ENCODE results near the gene NOC4L. TPM values are rescaled to one million over a fixed set of nuclear protein-coding genes. Genes with fewer than 3 reads are reported as not detected.

NOC4L gene
- total and polyA plus RNA-seq, 2 of the 4 experiments (the other 2 are of a cell fraction): 5.2 to 13.4 TPM

- in situ Hi-C loops (cut with MboI; ENCODE audit: low sequenced_read_pairs) (no loop called here), dilution Hi-C loops (cut with HindIII; ENCODE audit: low sequenced_read_pairs, unreplicated experiment) (no loop called here), intact Hi-C loops (cut with micrococcal nuclease) (no loop called here)
- Histone ChIP-seq H2AFZ (replicated peaks; ENCODE audit: low read length, poor library complexity) (peak overlapping the region; percentile 14), H2AK9ac (replicated peaks; ENCODE audit: low read depth, low read length, poor library complexity) (no peak overlapping the region), H4K20me1 (ENCODE audit: insufficient read depth, low read length) (no peaks in the 10 kb centered on the region; the same call in 1 of the 2 replicates), H2BK5ac (ENCODE audit: low read depth, low read length, poor library complexity, severe bottlenecking) (no peak overlapping the region), H3K9ac (ENCODE audit: low read depth, low read length) (no peak overlapping the region), H3K9me1 (ENCODE audit: insufficient read depth, low read length) (no peaks in the 10 kb centered on the region), H3K79me1 (ENCODE audit: low read depth in 1 of 2, low read length in 2 of 2) (no peaks in the 10 kb centered on the region), H3K23ac (ENCODE audit: low read depth, low read length) (no peak overlapping the region), H2AK5ac (ENCODE audit: low read depth, low read length) (no peak overlapping the region), H2BK120ac (ENCODE audit: low read depth, low read length) (no peak overlapping the region), H3K56ac (ENCODE audit: extremely low read depth, insufficient read depth, low read length) (no peak overlapping the region), H3K4me1 (ENCODE audit: control insufficient read depth, insufficient read depth, low read length) (no peaks in the 10 kb centered on the region), H3K4me2 (ENCODE audit: low read depth, low read length) (no peak overlapping the region), H3K18ac (ENCODE audit: low read depth, low read length) (no peak overlapping the region), H3K27ac (ENCODE audit: insufficient read depth, low read length) (no peak overlapping the region), H3K4ac (ENCODE audit: low read depth, low read length) (no peak overlapping the region), H4K5ac (ENCODE audit: low read depth, low read length) (no peak overlapping the region), H3K4me3 (ENCODE audit: insufficient read depth, low read depth, low read length) (no peak overlapping the region), H4K91ac (ENCODE audit: insufficient read depth, low read depth, low read length) (no peak overlapping the region), H3K14ac (replicated peaks; ENCODE audit: low read depth, low read length) (no peak overlapping the region), H3K36me3 (ENCODE audit: control insufficient read depth, insufficient read depth, low read length) (no peaks in the 10 kb centered on the region), H3K9me3 (ENCODE audit: control insufficient read depth, insufficient read depth, low read length) (no peaks in the 10 kb centered on the region; the same call in 1 of the 2 replicates), H2BK15ac (ENCODE audit: low read depth, low read length) (no peak overlapping the region), H3K27me3 (ENCODE audit: control insufficient read depth, insufficient read depth, low read length) (peaks cover 55% of the 10 kb centered on the region), H2BK20ac (ENCODE audit: low read depth, low read length) (no peak overlapping the region), H4K8ac (ENCODE audit: low read depth in 2 of 2, low read length in 2 of 2) (no peak overlapping the region)
- CTCF ChIA-PET: no interaction called here
- TF ChIP-seq CHD1 (IDR thresholded peaks at IDR 0.05; ENCODE audit: low read depth, low read length) (no peak), SMC3 (IDR thresholded peaks at IDR 0.05; ENCODE audit: low read depth, low read length) (no peak), ELK1 (IDR thresholded peaks at IDR 0.05; ENCODE audit: borderline replicate concordance, low read depth, low read length) (no peak), RFX5 (IDR thresholded peaks at IDR 0.05; ENCODE audit: low read depth, low read length) (no peak), POLR2A (IDR thresholded peaks at IDR 0.05; ENCODE audit: low read depth, low read length) (no peak), BHLHE40 (IDR thresholded peaks at IDR 0.05; ENCODE audit: low read depth, low read length) (no peak), MXI1 (IDR thresholded peaks at IDR 0.05; ENCODE audit: borderline replicate concordance, low read depth, low read length) (no peak), RCOR1 (IDR thresholded peaks at IDR 0.05; ENCODE audit: insufficient replicate concordance, low read length) (no peak), CTCF (conservative IDR thresholded peaks at IDR 0.05; ENCODE audit: low read depth, low read length) (no peak), MAZ (IDR thresholded peaks at IDR 0.05; ENCODE audit: borderline replicate concordance, low read depth, low read length) (no peak), NFE2L2 (IDR thresholded peaks at IDR 0.05; ENCODE audit: low read depth, low read length) (no peak), MAFK (IDR thresholded peaks at IDR 0.05; ENCODE audit: low read depth, low read length) (no peak), FOS (IDR thresholded peaks at IDR 0.05; ENCODE audit: low read depth, low read length) (no peak), USF2 (IDR thresholded peaks at IDR 0.05; ENCODE audit: low read depth, low read length) (no peak), CEBPB (IDR thresholded peaks at IDR 0.05; ENCODE audit: low read depth, low read length) (no peak), RAD21 (IDR thresholded peaks at IDR 0.05; ENCODE audit: low read length) (no peak)
- DNase-seq (no peak), ATAC-seq (ENCODE audit: low read depth) (no peak)
- 63% methylated on average over 14 of the region's 39 CpGs; no CpG with 5 or more reads in 1 of the 2 experiments for WGBS, 2 experiments (ENCODE audit: extremely low coverage in 2 of 2, insufficient read length in 1 of 2)
- BruUV-seq (replicated peaks): no TSS peak
- POLR2A ChIA-PET (ENCODE audit: unreplicated experiment): no interaction called here
These were observed 34.6 kb downstream of the NOC4L start for GRCh38 chr12:132178801-132179401.
